ENCODE data around the gene PPP1R2C. TPM values are rescaled to one million over a fixed set of nuclear protein-coding genes. Genes with fewer than 3 reads are reported as not detected.

The PPP1R2C gene
- polyA plus RNA-seq, 1 donor from 2014 or later = not detected

- Histone ChIP-seq H2AFZ (ENCODE audit: low read depth, low read length) (no peak overlapping the region), H3K36me3 (ENCODE audit: insufficient read depth, low read length) (no peaks in the 10 kb centered on the region), H3K9me2 (ENCODE audit: insufficient read depth, low read length) (no peaks in the 10 kb centered on the region), H3K27ac (ENCODE audit: low read length) (no peak overlapping the region), H3K9ac (ENCODE audit: low read length) (no peak overlapping the region), H3K79me2 (replicated peaks; ENCODE audit: insufficient read depth, low read length) (no peaks in the 10 kb centered on the region), H3K4me3 (ENCODE audit: low read length) (no peak overlapping the region), H4K20me1 (ENCODE audit: insufficient read depth) (no peaks in the 10 kb centered on the region), H3F3A (ENCODE audit: insufficient read depth, low read length, poor library complexity, severe bottlenecking) (no peaks in the 10 kb centered on the region), H3K9me3 (ENCODE audit: low read length) (no peaks in the 10 kb centered on the region), H3K4me2 (ENCODE audit: low read length) (no peak overlapping the region), H3K27me3 (ENCODE audit: insufficient read depth, low read depth, low read length) (no peaks in the 10 kb centered on the region)
- TF ChIP-seq SMC3 (conservative IDR thresholded peaks at IDR 0.05; ENCODE audit: poor library complexity) = no peak
- no peak for TF ChIP-seq EP300 (conservative IDR thresholded peaks at IDR 0.05; ENCODE audit: poor library complexity, severe bottlenecking)
- no peak for TF ChIP-seq RAD21 (conservative IDR thresholded peaks at IDR 0.05)
- no peak for TF ChIP-seq POLR2AphosphoS5 (IDR thresholded peaks at IDR 0.05)
- TF ChIP-seq MXI1 (conservative IDR thresholded peaks at IDR 0.05; ENCODE audit: poor library complexity, severe bottlenecking) = no peak
- TF ChIP-seq REST (IDR thresholded peaks at IDR 0.05; ENCODE audit: borderline replicate concordance) = no peak
- no peak for TF ChIP-seq TAF1 (IDR thresholded peaks at IDR 0.05; ENCODE audit: low read depth)
- no peak for TF ChIP-seq EZH2 (IDR thresholded peaks at IDR 0.05; ENCODE audit: borderline replicate concordance, insufficient read depth, low read length, poor library complexity, severe bottlenecking)
- no peak for TF ChIP-seq CTCF (IDR thresholded peaks at IDR 0.05; ENCODE audit: poor library complexity, severe bottlenecking)
Observed at GRCh38 chrX:42738552-42738951, 39.4 kb downstream of the PPP1R2C start.

- no peaks in the 10 kb centered on the region for H3K27me3 ChIP-seq (ENCODE audit: insufficient read depth, low read depth, low read length)
- H3K9ac ChIP-seq (ENCODE audit: low read length) = no peak overlapping the region
- no peaks in the 10 kb centered on the region for H3K79me2 ChIP-seq (replicated peaks; ENCODE audit: insufficient read depth, low read length)
- no peak overlapping the region for H3K4me2 ChIP-seq (ENCODE audit: low read length)
- no peaks in the 10 kb centered on the region for H3K9me3 ChIP-seq (ENCODE audit: low read length)
- H3K36me3 ChIP-seq (ENCODE audit: insufficient read depth, low read length) = no peaks in the 10 kb centered on the region
- H3K4me3 ChIP-seq (ENCODE audit: low read length) = no peak overlapping the region
- H3F3A ChIP-seq (ENCODE audit: insufficient read depth, low read length, poor library complexity, severe bottlenecking) = no peaks in the 10 kb centered on the region
- H2AFZ ChIP-seq (ENCODE audit: low read depth, low read length) = no peak overlapping the region
- no peaks in the 10 kb centered on the region for H4K20me1 ChIP-seq (ENCODE audit: insufficient read depth)
- no peak for TF ChIP-seq EZH2 (IDR thresholded peaks at IDR 0.05; ENCODE audit: borderline replicate concordance, insufficient read depth, low read length, poor library complexity, severe bottlenecking)
- no peak for TF ChIP-seq REST (IDR thresholded peaks at IDR 0.05; ENCODE audit: borderline replicate concordance)
- no peak for TF ChIP-seq POLR2AphosphoS5 (IDR thresholded peaks at IDR 0.05)
- no peak for TF ChIP-seq CTCF (IDR thresholded peaks at IDR 0.05; ENCODE audit: poor library complexity, severe bottlenecking)
- no peak for TF ChIP-seq EP300 (conservative IDR thresholded peaks at IDR 0.05; ENCODE audit: poor library complexity, severe bottlenecking)
- no peak for TF ChIP-seq MXI1 (conservative IDR thresholded peaks at IDR 0.05; ENCODE audit: poor library complexity, severe bottlenecking)
- TF ChIP-seq SMC3 (conservative IDR thresholded peaks at IDR 0.05; ENCODE audit: poor library complexity) = no peak
- TF ChIP-seq RAD21 (conservative IDR thresholded peaks at IDR 0.05) = no peak
- TF ChIP-seq TAF1 (IDR thresholded peaks at IDR 0.05; ENCODE audit: low read depth) = no peak
- H3K27ac ChIP-seq (ENCODE audit: low read length) = no peak overlapping the region
- no peaks in the 10 kb centered on the region for H3K9me2 ChIP-seq (ENCODE audit: insufficient read depth, low read length)
Observed at GRCh38 chrX:42735250-42735649, 42.7 kb downstream of the PPP1R2C start.
